Measurements from ENCODE around the gene SLC12A8. TPM values are rescaled to one million over a fixed set of nuclear protein-coding genes. Genes with fewer than 3 reads are reported as not detected.
A peak's percentile ranks its signal among the peaks of the same experiment; 100 is the strongest.

The SLC12A8 gene
- polyA plus RNA-seq, 4 donors, result 5.3 to 7.9 (median 6.0) TPM

DNA sequence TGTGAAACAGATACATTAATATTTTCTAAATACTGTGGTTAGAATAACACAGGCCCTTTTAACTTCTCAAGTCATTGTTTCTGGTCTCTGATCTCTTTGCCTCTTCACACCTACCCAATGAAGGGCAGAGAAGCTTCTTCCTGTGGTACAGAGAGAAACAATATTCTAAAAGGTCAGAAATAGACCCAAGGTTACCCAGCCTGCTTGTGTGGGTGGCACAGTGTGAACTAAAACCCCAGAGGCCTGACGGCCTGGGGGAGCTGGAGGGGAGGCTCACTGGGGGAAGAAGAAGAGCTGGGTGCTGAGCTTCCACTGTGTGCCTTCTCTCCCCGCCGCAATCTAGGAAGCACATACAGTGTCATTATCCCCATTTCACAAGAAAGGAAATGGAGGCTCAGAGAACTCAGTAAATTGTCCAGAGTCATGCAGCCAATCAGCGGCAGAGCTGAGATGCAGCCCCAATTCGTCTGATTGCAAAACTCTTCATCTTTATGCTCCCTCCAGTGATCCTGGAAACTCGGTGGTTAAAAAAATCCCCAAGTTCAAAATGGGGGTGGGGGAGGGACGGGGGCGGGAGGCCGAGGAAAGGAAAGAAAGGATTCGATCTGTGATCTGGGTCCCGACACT is 92.7 kb downstream of the SLC12A8 start:
- DNase-seq (ENCODE audit: low read depth in 4 of 4, low spot score in 2 of 4), result no peak

DNA sequence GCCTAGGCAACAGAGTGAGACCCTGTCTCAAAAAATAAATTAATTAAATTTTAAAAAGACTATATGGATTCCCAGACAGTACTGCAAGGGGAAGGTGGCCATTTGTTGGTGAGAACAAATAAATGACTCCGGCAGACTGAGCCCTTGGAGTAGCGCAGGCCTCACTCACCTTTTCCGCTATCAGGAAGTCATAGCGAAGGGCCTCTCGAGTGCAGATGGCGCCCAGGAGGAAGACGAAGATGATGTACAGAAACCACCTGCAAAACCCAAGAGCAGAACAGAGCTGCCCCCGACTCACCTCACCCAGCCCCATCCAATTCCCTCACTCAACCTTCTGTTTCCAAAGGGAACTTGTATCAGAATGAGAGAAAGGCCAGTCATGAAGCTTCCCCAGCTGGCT is 93.9 kb downstream of the SLC12A8 start:
- no peak for DNase-seq (ENCODE audit: low read depth in 4 of 4, low spot score in 2 of 4)

DNA sequence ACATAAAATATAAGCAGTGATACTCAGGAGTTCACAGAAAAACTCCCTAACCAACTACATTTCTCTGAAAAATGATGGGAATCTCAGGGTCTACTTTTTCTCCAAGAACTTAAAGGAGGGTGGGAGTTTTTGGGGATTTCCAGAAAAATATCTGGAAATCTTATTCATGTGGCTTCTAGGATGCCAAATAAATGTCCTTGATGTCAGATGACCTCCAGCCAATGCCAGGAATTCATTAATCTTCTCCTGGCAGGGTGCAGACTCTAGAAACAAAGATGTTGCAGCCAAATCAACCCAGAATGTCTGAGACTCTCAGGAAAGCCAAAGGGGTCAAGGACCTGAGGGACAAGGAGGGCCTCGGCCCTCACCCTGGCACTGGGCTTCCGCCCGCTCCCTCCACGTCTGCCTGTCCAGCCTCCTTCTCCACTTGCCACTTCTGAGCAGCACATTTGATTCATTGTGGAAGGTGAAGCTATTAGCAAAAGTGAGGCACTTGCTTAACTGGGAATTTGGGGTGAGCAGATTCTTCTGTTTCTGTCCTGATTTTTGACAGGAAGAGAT is 94.8 kb downstream of the SLC12A8 start:
- DNase-seq (ENCODE audit: low read depth in 4 of 4, low spot score in 2 of 4), result no peak

DNA sequence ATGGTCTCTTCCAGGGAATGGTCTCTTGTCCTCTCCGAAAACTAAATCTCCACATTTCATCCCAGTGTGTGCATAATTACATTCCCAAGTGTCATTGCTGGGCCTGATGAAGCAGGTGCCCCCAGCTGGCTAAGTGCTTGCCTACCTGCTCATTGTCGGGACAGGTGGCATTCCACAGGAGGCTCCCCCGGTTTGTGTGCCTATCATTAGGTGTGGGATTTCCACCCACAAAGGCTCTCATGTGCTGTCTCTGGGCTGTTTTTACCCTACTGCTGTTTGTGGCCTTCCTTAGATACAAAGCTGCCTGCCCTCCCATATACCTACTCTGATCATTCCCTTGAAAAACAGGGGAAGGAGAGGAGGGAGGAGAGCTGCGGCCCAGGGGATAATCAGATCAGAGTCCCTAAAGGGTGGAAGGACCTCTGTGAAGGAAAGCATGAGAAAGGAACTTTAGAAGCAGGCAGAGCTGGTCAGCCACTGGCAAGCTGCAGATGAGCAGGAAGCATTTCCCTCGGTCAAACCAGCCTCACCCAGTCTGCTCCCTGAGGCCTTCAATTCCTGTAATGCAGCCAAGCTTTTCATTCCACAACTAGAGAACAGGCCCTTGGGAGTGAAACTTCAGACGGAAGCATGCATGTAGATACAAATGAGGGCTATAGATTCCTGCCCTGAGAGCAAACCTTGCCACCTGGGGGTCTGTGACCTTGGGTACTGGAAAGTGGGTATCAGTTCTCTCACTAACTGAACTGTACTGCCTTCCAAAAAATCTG is 96.1 kb downstream of the SLC12A8 start:
- DNase-seq (ENCODE audit: low read depth in 4 of 4, low spot score in 2 of 4), result peak in 1 of 4 donors; percentile 76

DNA sequence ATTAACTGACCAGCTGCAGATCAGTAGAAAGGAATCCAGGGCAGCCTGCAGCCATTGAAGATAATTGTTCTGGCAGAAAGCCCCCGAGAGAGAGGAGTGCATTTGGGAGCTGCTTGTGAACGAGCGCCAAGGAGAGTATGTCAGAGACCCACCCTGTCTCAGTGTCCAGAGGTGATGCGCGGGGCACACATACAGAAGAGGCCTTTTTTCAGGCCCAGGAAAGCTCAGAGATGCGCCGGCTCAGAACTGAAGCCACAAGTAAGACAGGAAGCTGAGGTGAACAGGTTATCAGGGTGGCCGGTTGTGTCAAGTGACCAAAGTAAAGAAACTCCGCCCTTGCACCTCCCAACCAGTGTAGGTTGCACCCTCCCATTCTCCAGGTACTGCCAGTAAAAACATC is 96.9 kb downstream of the SLC12A8 start:
- no peak for DNase-seq (ENCODE audit: low read depth in 4 of 4, low spot score in 2 of 4)

DNA sequence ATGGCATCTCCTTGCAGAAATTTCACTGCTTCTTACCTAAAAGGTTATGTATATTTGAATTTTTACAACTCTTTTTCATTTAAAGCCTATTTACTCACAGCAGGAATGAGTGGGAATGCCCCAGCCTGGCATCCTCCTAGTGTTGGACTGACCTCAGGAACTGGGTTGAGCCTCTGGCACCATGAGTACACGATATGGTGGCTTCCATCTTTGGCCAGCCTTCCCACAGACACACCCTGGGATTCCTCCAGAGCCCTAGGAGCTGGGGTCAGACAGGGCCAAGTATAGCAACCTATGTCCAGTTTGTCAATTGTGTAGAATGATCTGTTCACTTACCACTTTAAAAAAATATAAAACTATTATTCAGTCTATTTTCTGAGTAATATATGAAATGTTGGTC is 99.6 kb downstream of the SLC12A8 start:
- DNase-seq (ENCODE audit: low read depth in 4 of 4, low spot score in 2 of 4), result no peak

DNA sequence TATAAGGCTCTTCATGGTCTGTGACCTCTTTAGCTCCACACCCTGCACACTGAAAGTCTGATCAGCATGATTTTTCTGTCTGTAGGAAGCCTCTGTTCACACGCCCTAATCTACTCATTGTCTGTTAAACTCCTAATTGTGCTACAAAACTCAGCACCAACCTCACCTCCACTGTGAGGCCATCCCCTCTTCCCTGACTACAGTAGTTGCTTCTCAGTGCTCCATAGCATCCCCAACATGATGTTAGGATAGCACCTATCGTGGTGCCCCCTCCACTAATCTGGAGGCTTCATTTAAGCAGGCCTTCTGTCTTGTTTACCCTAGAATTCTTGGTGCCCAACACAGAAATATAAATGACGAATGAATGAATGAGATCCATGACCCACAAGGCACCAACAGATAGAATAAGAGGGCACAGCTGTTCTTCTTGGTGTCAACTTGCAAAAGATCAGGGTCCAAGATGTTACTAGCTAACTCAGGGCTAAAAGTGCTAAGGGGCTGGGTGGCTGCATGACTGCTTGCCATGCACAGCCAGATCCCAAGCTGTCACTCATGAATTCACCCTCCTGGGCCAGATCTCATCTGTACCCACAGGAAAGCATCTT is 101.6 kb downstream of the SLC12A8 start:
- DNase-seq (ENCODE audit: low read depth in 4 of 4, low spot score in 2 of 4), result no peak

DNA sequence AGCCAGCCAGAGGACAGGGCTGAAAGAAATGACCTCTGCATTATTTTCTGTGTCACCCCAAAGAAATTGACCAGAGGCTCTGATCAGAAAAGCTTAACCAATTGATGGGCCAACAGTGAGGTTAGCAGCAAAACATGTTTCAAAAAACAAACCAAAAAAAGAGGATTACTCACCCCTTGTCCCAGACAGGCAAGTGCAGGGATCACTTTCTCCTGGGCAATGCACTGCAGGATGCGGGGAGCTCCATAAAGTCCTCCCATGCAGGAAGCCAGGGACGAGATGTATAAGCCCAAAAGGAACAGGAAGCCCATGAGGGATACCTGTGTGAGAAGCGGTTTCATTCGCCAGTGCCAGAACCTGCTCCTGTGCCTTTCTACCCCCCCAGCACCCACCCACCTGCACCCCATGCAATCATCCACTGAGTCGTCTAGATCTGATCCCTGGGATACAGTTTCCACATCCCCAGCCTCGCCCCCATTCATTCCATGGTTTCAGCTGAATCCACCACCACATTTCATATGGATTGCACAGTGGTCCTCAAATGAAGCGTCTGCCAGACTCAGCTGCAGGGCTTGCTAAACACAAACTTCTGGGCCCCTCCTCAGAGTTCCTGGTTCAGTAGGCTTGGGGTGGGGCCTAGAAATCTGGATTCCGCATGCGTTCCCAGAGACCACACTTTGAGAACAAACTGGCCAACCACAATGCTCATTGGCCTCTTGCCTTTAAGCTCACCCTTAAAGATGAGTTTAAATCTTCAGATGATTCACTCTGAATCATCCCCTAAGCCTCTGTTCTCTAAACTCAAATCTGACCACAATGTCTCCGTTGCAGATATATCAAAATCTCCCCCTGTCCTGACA is 102.3 kb downstream of the SLC12A8 start:
- DNase-seq (ENCODE audit: low read depth in 4 of 4, low spot score in 2 of 4), result no peak

DNA sequence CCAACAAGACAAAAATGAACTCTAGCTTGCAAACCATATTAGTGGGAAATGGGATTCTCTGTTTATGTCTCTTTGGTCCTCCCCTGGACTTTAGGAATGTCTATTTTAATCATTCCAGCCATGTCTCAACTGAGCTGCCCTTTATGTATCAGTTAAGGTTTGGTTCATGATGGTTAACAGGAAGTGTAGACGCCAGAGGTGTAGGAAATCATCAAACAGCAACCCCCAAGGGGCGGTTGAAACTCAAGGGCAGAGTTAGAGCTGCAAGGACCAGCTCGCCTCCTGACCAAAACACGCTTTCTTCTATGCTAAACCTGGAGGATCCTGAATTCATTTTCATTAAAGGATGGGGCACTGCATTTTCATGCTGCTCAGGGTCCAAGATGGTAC is 103.0 kb downstream of the SLC12A8 start:
- no peak for DNase-seq (ENCODE audit: low read depth in 4 of 4, low spot score in 2 of 4)

DNA sequence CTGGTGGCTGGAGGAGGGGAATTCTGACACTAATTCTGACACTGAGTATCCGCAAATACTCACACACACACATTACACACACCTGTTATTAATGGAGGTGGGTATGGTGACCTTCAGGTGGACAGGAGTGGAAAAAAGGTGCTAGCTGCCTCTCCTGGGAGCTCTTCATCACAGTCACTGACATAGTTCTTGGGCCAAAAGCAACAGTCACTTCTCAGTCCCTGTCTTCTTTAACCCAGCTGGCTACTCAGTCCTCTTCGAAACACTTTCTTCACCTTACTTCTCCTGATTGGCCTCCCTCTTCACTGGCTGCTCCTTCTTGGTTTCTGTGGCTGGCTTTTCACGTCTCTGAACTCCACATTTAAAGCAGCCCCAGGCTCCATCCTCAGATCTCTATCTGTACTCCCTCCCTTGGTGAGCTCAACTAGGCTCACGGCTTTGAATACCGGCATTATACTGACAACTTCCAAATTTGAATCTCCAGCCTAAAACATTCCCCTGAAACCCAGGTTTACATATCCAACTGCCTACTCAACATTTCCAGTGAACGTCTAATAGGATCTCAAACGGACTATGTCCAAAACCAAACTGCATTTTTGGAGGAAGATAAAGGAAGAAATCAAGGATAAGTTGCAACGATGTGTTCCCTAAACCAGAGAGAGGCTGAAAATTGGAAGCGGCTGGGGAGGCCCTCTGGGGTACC is 103.6 kb downstream of the SLC12A8 start:
- DNase-seq (ENCODE audit: low read depth in 4 of 4, low spot score in 2 of 4), result no peak

DNA sequence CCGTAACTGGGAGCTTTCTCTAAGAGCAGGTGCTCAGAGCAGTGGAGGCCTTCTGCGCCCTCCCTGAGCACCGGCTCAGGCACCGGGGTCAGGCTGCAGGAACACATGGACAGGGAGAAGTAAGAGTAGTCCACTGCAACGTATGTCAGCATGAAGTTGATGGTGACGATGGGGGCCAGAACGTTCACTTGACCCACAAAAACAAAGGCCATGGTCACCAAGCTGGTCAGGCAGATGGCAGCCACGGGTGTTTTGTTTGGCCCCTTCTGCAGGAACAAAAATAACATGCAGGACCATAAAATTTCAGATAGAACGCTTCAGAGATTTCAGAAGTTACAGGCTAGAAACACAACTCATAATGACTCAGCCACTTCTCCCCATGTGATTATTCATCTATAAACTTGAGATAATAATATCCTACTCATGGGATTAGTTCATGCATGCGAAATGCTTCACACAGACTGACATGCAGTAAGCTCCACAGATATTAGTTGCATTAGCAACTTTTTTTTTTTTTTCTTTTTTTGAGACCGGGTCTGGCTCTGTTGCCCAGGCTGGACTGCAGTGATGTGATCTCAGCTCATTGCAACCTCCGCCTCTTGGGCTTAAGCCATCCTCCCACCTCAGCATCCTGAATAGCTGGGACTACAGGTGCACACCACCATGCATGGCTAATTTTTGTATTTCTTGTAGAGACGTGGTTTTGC is 104.5 kb downstream of the SLC12A8 start:
- no peak for DNase-seq (ENCODE audit: low read depth in 4 of 4, low spot score in 2 of 4)

DNA sequence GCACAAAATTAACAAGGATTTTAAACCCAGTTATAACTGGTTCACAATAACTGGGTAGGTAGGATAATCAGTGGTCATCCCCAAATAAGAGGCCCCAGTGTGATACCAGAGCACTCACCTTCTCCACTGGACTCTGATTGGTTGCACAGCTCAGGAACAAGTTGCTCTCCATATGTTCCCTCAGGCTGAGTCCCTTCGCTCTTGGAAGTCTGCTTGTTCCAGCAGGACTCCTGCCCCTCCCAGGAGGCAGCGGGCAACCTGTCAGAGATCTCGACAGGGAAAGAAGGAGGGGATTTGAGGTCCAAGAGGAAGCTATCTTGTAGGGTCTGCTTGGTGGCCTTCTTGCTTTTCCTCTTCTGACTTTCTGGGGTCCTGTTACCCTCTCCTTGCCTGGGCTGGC is 105.2 kb downstream of the SLC12A8 start:
- DNase-seq (ENCODE audit: low read depth in 4 of 4, low spot score in 2 of 4), result no peak

DNA sequence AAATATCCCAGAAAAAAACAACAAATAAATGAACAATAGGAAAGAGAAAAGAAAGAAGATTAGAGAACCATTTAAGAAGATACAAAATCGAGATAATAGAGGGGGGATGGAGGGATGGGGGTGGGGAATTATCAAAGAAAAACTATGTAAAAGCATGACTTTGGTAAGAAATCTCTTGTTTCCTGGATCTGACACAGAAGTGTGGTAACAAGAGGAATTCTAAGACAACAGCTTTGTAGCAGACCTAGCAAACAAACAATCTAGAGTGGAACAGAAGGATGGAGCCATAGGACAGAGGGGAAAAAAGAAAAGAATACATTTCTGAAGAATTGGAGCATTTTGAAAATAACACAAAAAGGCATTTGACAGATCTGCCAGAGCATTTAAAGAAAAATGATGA is 107.4 kb downstream of the SLC12A8 start:
- DNase-seq (ENCODE audit: low read depth in 4 of 4, low spot score in 2 of 4), result no peak

DNA sequence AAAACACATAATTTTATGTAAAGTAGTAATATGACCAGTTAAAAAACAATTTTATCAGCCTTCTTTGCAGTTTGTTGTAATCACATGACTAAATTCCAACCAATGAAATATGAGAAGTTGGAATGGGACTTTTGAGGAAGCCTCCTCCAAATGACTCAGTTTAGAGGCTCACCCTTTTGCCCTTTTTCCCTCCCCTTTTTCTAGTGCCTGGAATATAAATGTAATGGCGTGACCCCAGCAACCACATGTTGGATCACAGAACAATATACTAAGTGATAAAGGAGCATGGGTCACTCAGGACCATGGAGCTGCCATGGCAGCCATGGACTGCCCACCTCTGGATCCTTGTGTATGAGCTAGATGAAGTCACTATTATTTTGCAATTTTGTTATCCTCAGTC is 107.9 kb downstream of the SLC12A8 start:
- no peak for DNase-seq (ENCODE audit: low read depth in 4 of 4, low spot score in 2 of 4)

DNA sequence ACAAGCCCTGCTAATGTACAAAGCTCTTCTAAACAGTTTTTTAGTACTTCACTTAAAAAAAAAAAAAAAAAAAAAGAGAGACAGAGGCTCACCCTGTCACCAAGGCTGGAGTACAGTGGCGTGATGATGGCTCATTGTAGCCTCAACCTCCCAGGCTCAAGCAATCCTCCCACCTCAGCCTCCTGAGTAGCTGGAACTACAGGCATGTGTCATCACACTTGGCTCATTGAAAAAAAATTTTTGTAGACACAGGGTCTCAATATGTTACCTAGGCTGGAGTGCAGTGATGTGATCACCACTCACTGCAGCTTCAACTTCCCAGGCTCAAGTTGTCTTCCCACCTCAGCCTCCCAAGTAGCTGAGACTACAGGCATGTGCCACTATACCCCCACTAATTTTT is 109.1 kb downstream of the SLC12A8 start:
- DNase-seq (ENCODE audit: low read depth in 4 of 4, low spot score in 2 of 4), result no peak

DNA sequence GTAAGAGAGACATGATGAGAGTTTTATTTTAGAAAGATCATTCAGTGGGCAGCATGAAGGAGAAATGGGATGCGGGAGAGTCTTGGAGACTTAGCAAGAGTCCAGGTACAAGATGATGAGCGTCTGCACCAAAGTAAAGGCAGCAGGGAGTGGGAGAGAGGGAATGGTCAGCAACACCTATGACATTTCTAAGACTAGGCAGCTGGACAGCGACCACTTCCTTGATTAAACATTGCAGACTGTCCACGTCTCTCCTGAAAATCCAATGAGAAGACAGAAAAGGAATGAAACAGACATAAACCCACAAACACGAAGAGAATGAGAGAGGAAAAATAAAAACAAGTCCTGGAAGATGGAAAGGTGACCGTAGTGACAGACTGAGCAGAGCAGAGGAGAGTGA is 110.1 kb downstream of the SLC12A8 start:
- DNase-seq (ENCODE audit: low read depth in 4 of 4, low spot score in 2 of 4), result no peak

DNA sequence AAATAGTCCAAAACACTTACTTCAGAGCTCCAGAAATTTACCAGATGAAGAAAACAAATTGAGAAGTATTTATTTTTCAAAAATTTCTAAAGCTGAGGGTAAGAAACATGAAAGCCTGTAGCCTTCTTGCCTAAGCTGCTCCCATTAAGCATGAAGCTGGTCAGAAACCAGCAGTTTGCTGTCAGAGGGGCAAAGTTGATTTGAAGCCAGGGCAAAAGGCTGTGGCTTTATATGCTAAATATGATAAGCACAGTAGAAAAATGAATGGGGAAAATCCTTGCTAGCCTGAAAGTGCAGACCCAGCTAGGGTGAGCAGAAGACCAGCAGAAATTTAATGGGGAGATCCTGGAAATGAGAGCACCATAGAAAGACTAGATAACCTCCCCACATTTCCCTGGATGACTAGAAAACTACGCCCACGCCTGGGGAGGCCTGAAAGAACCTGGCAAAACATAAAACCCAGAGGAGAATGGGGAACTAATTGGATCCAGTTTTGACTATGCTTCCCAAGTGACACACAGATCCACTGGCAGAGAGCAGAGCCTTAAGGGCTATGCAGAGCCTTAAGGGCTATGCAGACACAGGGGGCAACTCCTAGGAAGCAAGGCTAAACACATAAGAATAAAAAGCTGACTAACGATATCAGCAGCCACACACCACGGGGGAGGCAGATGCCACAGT is 113.8 kb downstream of the SLC12A8 start:
- no peak for DNase-seq (ENCODE audit: low read depth in 4 of 4, low spot score in 2 of 4)

DNA sequence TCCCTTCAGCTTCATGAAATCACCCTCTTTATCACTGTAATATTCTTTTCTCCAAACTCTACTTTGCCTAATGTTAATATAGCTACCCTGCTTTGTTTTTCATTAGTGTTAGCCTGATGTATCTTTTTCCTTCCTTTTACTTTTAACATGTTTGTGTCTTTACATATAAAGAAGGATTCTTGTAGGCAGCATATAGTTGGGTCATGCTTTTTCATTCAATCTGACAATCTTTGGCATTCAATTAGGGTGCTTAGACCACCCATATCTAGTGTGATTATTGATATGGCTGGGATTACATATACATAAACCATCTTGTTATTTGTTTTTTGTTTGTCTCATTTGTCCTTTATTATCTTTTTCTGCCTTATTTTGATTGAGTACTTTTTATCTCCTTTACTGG is 121.9 kb downstream of the SLC12A8 start:
- no peak for DNase-seq (ENCODE audit: low read depth in 4 of 4, low spot score in 2 of 4)

DNA sequence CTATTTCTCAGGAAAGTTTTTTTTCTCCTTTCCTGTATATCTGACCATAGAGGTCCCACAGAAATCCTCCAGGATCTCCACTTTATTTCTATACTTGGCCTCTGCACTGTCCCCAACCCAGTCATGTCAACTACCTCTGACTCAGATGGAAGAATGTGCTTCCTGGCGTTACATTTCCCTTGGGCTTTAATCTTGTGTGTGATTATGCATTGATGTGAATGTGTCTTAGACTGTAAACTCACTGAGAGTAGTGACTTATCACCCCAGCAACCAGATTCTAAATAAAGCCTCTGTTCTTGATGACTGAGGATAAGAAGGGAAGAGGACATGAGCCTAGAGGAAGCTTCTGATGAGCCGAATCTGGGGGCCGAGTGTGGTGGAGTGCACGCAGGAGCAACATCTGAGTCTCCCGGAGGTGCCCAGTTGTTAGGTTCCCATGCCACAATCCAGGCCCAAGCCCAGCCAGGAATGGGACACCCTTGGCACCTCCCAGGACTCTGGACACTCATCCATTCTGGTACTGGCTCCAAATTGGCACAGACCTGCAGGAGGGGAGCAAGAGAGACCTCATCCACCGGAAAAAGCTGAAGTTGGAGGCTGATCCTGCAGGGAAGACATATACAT is 124.7 kb downstream of the SLC12A8 start:
- DNase-seq (ENCODE audit: low read depth in 4 of 4, low spot score in 2 of 4), result no peak

Measured in left renal cortex interstitium (tissue), 4 donors.